NCI-H1048 (cell line): Measurements from ENCODE around the gene PCDHGB6.
"Not testable (repeated sequence)": the region's sequence is repeated elsewhere in the genome, so short reads cannot be mapped to it uniquely, and the experiment has no call there.

Experiments
- DNase-seq: peaks from one replicate; lab custom pipeline; 2025; lab: John Stamatoyannopoulos, UW

Gene PCDHGB6

GRCh38 chr5:141388661-141389060, 19.2 kb upstream of the PCDHGB6 start:
- DNase-seq = no peak

DNA sequence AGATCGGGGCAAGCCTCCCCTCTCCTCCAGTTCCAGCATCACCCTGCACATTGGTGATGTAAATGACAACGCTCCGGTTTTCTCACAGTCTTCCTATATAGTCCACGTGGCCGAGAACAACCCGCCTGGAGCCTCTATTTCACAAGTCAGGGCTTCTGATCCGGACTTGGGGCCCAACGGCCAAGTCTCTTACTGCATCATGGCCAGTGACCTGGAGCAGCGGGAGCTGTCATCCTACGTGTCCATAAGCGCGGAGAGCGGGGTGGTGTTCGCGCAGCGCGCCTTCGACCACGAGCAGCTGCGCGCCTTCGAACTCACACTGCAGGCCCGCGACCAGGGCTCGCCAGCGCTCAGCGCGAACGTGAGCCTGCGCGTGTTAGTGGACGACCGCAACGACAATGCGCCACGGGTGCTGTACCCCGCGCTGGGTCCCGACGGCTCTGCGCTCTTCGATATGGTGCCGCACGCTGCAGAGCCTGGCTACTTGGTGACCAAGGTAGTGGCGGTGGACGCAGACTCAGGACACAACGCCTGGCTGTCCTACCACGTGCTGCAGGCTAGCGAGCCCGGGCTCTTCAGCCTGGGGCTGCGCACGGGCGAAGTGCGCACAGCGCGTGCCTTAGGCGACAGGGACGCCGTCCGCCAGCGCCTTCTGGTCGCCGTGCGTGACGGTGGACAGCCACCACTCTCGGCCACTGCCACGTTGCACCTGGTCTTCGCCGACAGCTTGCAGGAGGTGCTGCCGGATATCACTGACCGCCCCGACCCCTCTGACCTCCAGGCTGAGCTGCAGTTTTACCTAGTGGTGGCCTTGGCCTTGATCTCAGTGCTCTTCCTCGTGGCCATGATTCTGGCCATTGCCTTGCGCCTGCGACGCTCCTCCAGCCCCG, 18.4 kb upstream of the PCDHGB6 start:
- no peak for DNase-seq

DNA sequence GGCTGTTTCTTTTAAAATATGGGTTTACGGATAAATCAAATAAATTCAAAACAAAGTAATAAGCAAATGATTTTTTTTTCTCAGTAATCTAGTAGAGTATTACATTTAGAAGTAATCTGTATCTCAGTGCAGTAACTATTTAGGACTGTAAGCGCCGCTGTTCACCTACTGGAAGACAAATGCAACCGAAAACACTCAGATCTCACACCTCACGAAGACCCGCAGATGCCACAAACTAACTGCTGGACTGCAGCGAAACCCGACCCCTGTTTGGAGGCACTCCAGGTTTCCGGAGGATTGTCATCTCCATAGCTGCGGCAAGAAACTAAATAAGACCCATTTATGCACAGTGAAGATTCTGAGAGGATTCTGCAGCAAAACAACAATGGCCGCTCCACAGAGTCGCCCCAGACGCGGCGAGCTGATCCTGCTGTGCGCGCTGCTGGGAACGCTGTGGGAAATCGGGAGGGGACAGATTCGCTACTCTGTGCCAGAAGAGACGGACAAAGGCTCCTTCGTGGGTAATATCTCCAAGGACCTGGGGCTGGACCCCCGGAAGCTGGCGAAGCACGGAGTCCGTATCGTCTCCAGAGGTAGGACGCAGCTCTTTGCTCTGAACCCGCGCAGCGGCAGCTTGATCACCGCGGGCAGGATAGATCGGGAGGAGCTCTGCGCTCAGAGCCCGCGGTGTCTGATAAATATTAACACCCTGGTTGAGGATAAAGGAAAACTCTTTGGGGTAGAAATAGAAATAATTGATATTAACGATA, 15.2 kb upstream of the PCDHGB6 start, which contains the start of gene PCDHGA8:
Gene PCDHGA8, plus strand, starts transcription at position 205 of the 770 bp plus-strand sequence. Its CDS starts 181 bp downstream, at position 386.
- DNase-seq = no peak

DNA sequence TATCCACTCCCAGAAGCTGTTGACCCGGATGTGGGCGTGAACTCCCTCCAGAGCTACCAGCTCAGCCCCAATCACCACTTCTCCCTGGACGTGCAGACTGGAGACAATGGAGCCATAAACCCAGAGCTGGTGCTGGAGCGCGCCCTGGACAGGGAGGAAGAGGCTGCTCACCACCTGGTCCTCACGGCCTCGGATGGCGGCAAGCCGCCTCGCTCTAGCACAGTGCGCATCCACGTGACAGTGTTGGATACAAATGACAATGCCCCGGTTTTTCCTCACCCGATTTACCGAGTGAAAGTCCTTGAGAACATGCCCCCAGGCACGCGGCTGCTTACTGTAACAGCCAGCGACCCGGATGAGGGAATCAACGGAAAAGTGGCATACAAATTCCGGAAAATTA, 14.6 kb upstream of the PCDHGB6 start:
- no peak for DNase-seq

- DNase-seq = not testable (repeated sequence)
These were observed 13.2 kb upstream of the PCDHGB6 start for GRCh38 chr5:141394401-141395187.

GRCh38 chr5:141397756-141398551, 9.9 kb upstream of the PCDHGB6 start, which contains the start of gene PCDHGB5:
TSS of gene PCDHGB5 (plus strand) at chr5:141397947. CDS start at chr5:141398128, 181 bp downstream.
- not testable (repeated sequence) for DNase-seq

- DNase-seq = no peak
These were observed 9.2 kb upstream of the PCDHGB6 start for GRCh38 chr5:141398608-141399007.

GRCh38 chr5:141399555-141400258, 8.1 kb upstream of the PCDHGB6 start:
- no peak for DNase-seq

DNA sequence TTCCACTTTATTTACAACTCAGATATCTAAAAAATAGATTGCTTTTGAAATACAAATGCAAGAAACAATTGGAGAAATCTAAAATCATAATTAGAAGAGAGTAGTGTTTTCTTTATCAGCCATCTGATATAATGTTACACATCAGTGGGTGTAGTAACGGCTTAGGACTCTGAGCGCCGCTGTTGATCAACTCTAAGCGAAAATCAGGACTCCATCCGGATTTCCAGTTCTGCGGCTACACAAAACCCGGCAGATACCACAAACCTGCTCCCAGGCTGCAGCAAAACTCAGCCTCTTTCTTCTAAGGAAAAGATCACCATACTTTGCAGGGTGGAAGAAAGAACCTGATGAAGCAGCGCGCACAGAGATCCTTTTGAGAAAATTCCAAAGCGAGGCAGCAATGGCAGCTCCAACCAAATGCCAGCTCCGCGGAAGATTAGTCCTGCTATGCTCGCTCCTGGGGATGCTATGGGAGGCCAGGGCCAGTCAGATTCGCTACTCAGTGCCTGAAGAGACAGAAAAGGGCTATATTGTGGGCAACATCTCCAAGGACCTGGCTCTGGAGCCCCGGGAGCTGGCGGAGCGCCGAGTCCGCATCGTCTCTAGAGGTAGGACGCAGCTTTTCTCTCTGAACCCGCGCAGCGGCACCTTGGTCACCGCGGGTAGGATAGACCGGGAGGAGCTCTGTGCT, 5.1 kb upstream of the PCDHGB6 start, which contains the start of gene PCDHGA9:
Gene PCDHGA9, plus strand, starts transcription at position 226 of the 691 bp plus-strand sequence. Its CDS starts 175 bp downstream, at position 401.
- DNase-seq = no peak

- no peak for DNase-seq
These were observed 4.4 kb upstream of the PCDHGB6 start for GRCh38 chr5:141403387-141403786.

DNA sequence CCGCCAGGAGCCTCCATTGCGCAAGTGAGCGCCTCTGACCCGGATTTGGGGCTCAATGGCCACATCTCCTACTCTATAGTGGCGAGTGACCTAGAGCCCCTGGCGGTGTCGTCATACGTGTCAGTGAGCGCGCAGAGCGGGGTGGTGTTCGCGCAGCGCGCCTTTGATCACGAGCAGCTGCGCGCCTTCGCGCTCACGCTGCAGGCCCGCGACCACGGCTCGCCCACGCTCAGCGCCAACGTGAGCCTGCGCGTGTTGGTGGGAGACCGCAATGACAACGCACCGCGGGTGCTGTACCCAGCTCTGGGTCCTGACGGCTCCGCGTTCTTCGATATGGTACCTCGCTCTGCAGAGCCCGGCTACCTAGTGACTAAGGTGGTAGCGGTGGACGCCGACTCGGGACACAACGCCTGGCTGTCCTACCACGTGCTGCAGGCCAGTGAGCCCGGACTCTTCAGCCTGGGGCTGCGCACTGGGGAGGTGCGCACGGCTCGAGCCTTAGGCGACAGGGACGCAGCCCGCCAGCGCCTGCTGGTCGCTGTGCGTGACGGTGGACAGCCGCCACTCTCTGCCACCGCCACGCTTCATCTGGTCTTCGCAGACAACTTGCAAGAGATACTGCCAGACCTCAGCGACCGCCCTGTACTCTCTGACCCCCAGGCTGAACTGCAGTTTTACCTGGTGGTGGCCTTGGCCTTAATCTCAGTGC, 1.9 kb downstream of the PCDHGB6 start:
- DNase-seq = no peak

DNA sequence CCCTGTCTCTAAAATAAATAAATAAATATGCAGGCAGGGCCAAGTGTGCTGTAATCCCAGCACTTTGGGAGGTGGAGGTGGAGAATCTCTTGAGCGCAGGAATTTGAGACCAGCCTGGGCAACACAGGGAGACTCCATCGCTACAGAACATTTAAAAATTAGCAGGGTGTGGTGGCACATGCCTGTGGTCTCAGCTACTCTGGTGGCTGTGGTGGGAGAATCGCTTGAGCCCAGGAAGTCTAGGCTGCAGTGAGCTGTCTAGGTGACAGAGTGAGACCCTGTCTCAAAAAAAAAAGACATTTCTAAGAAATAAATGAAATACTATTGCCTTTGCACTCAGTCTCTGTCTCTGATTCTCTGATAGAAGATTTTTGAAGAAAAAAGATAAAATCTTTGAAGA, 3.8 kb downstream of the PCDHGB6 start:
- DNase-seq = no peak

DNA sequence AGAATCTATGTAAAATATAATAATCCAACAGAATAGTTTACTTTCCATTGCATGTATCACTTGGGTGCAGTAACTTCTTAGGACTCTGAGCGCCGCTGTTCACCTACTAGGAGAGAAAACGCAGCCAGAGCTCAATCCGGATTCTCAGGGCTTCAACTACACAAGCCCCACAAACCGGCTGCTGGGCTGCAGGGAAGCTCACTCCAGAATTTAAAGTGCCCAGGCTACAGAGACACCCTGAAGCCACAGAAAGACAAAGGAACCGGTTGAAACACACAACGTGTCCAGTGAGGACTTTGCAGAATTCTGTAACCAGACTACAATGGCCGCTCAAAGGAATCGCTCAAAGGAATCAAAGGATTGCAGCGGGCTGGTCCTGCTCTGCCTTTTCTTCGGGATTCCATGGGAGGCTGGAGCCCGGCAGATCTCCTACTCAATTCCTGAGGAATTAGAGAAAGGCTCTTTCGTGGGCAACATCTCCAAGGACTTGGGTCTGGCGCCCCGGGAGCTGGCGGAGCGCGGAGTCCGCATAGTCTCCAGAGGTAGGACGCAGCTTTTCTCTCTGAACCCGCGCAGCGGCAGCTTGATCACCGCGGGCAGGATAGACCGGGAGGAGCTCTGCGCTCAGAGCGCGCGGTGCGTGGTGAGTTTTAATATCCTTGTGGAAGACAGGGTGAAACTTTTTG, 5.2 kb downstream of the PCDHGB6 start, which contains the start of gene PCDHGA10:
Gene PCDHGA10, plus strand, starts transcription at position 134 of the 686 bp plus-strand sequence. Its CDS starts 189 bp downstream, at position 323.
- DNase-seq = no peak

DNA sequence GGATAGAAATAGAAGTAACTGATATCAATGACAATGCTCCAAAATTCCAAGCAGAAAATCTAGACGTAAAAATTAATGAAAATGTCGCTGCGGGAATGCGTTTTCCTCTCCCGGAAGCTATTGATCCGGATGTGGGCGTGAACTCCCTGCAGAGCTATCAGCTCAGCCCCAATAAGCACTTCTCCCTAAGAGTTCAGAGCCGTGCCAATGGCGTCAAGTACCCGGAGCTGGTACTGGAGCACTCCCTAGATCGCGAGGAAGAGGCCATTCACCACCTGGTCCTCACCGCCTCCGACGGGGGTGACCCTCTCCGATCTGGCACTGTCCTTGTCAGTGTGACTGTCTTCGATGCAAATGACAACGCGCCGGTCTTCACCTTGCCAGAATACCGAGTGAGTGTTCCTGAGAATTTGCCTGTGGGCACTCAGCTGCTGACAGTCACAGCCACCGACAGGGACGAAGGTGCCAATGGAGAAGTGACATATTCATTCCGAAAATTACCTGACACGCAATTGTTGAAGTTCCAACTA, 5.8 kb downstream of the PCDHGB6 start:
- DNase-seq = no peak

- not testable (repeated sequence) for DNase-seq
These were observed 6.9 kb downstream of the PCDHGB6 start for GRCh38 chr5:141414548-141415274.

DNA sequence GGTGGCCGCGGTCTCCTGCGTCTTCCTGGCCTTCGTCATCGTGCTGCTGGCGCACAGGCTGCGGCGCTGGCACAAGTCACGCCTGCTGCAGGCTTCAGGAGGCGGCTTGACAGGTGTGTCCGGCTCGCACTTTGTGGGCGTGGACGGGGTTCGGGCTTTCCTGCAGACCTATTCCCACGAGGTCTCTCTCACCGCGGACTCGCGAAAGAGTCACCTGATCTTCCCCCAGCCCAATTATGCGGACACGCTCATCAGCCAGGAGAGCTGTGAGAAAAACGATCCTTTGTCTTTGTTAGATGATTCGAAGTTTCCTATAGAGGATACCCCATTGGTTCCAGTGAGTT, 7.4 kb downstream of the PCDHGB6 start:
- DNase-seq = not testable (repeated sequence)

GRCh38 chr5:141417494-141418172, 9.8 kb downstream of the PCDHGB6 start, which contains the start of gene PCDHGB7:
TSS of gene PCDHGB7 (plus strand) at chr5:141417677. CDS start at chr5:141417860, 183 bp downstream.
- DNase-seq = not testable (repeated sequence)
